ENCODE results near the gene SF3B2.

GRCh38 chr11:66017321-66017720 is 34.8 kb upstream of the SF3B2 start:
- TF ChIP-seq CTCF (IDR thresholded peaks at IDR 0.05 in 2 of 3, conservative IDR thresholded peaks at IDR 0.05 in 1 of 3; ENCODE audit: borderline replicate concordance in 1 of 3, insufficient read depth in 1 of 3, low read depth in 2 of 3, low read length in 2 of 3) (no peak), EZH2 (IDR thresholded peaks at IDR 0.05) (no peak), EZH2phosphoT487 (IDR thresholded peaks at IDR 0.05; ENCODE audit: borderline replicate concordance) (no peak), POLR2AphosphoS5 (IDR thresholded peaks at IDR 0.05; ENCODE audit: low read depth, low read length) (no peak), REST (IDR thresholded peaks at IDR 0.05; ENCODE audit: low read depth) (no peak)
